NB4 (cell line): ENCODE results near the gene RUVBL2.
"Not testable (repeated sequence)": the region's sequence is repeated elsewhere in the genome, so short reads cannot be mapped to it uniquely, and the experiment has no call there.

Experiments used
- CTCF ChIP-seq: IDR thresholded peaks from one replicate; pipeline ENCODE4 v1.5.1; 2012; ENCODE audit warnings: low read depth, low read length
- POLR2A ChIP-seq: IDR thresholded peaks from 2 replicates; pipeline ENCODE4 v1.6.1; 2011; ENCODE audit warnings: mild to moderate bottlenecking; ENCODE audit not compliant: insufficient read length; ENCODE audit errors: extremely low read depth

GRCh38 chr19:49038557-49039276, 45.0 kb downstream of the RUVBL2 start:
- TF ChIP-seq CTCF, POLR2A: not testable (repeated sequence)
